Hindlimb muscle (tissue), 1 donor: ENCODE data around the gene ATF7IP2. TPM values are rescaled to one million over a fixed set of nuclear protein-coding genes. Genes with fewer than 3 reads are reported as not detected.
A peak's percentile ranks its signal among the peaks of the same experiment; 100 is the strongest.
"Not testable (repeated sequence)": the region's sequence is repeated elsewhere in the genome, so short reads cannot be mapped to it uniquely, and the experiment has no call there.

ENCODE experiments used
- DNase-seq: peaks from one replicate; pipeline ENCODE4 v3.0.0-alpha.2; 2013
- polyA plus RNA-seq: library from polyadenylated mRNA; unstranded; fragments of 120-200 nt; gene quantifications from one replicate; pipeline ENCODE4 v1.2.1, GENCODE V29; 2013; ENCODE audit not compliant: insufficient read length

Gene ATF7IP2
- polyA plus RNA-seq, 1 donor = 6.6 TPM

DNA sequence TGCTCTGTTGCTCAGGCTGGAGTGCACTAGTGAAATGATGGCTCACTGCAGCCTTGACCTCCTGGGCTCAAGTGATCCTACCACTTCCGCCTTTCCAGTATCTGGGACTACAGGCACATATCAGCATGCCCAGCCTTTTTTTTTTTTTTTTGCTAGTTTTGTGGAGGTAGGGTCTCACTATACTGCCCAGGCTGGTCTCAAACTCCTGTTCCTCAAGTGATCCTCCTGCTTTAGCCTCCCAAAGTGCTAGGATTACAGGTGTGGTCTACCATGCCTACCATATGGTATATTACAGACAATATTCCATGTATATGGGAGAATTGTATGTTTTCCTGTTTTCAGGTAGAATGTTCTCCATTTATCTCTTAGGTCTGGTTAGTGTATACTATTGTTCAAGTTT is 12.3 kb upstream of the ATF7IP2 start:
- no peak for DNase-seq

DNA sequence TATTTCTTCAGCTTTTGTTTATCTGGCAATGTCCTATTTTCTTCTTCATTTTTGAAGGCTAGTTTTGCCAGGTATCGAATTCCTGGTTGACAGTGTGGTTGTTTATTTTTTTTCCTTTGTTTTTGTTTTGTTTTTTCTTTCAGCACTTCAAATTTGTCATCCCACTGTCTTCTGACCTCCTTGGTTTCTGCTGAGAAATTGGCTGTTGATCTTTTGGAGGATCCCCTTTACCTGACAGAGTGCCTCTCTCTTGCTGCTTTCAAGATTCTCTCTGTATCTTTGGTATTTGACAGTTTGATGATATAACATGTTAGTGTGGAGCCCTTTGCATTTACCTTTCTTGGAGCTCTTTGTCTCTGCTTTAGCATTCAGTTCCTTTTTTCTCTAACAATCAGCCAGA is 9.6 kb upstream of the ATF7IP2 start:
- no peak for DNase-seq

DNA sequence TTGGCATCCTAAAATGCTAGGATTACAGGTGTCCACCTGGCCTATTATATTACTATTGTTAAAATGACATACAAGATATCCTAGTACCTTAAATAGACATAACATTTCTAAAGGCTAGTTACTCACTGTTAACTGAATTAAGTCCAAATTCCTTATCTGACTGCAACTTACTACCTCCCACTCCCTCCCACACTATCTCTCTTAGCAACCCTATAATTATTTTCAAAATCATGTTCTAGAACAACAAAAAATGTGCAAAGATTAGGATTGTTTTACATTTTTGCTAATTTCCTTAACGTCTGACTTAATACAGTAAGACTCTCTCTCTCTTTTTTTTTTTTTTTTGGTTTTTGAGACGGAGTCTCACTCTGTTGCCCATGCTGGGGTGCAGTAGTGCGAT is 2.2 kb upstream of the ATF7IP2 start:
- DNase-seq = no peak

DNA sequence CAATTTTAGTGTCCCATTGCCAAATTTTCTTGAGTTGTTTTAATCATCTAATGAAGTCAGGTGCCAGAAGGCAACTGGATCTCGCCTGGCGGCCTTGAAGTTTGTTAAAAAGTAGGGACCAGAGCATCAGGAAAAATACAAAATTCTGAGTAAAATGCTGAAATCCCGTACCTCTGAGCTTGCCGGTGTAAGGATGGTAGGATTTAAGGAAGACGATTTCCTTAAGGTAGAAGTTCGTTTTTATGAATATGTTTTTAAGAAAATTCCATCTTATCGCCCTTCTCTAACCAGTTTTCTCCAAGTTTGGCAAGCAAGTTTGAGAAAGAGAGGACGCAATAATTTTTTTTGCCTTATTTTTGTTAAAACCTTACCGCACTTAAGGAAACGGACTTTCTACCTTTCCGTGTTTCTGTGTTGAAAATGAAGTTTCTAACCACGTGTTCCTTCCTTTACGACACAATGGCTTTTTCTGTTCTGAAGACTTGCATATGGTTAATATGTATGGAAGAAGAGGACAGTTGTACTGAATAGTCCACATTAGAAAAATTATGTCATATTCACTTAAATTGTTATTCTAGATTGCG is 748 bp downstream of the ATF7IP2 start:
- DNase-seq = peak; percentile 8

DNA sequence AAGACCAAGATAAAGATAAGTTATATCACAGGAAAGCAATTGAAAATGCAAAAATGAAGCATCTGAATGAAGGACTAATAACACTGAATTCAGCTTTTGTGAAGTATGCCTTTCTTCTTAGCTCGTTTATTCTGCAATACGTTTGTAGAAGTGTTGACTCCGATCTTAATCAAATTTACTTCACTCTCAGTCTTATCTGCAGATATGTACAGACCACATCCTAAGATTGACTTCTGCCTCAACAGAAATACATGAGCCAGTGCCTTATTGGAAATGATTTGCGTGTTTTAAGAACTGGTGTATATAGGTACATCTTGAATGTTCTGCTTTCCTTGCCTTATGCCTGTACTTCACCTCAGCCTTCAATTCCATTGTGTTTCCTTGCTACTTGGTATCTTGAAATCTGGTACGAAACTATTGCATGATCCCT is 1.3 kb downstream of the ATF7IP2 start:
- DNase-seq = no peak

DNA sequence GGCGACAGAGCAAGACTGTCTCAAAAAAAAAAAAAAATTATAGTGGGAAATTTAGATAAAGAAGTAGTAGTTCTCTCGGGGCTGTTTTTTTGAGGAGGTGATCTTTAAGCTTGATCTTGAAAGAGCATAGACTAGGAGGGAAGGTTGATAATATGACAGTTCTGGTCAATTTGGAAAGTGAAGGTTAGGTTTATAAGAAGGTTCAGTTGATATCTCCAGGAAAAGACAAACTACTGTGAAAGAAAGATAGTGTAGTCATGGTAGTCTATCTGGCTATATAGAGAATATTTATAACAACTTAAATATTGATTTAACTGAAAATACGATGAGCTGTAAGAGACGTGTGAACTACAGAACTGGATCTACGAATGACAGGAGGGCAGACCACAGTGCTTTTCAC is 3.1 kb downstream of the ATF7IP2 start:
- DNase-seq = no peak

DNA sequence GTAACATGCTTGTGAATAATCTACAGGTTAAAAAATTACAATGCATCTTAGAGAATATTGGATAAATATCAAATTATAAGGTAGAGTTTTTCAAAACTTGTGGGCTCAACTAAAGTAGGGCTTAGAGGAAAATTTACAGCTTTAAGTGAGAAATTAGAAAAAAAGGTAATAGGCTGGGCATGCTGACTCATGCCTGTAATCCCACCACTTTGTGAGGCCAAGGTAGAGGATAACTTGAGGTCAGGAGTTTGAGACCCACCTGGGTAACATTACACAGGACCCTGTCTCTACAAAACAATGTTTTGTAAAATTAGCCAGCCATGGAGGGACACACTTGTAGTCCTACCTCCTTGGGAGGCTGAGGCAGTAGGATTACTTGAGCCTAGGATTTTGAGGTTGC is 4.5 kb downstream of the ATF7IP2 start:
- DNase-seq = no peak

DNA sequence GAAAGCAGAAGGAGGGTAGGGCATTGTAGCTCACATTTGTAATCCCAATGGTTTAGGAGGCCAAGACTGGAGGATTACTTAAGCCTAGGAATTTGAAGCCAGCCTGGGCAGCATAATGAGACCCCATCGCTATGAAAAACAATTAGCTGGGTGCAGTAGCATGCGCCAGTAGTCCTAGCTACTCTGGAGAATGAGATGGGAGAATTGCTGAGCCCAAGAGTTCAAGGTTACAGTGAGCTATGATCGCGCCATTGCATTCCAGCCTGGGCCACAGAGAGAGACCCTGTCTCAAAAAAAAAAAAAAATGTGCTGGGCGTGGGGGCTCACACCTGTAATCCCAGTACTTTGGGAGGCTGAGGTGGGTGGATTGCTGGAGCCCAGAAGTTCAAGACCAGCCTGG is 5.0 kb downstream of the ATF7IP2 start:
- DNase-seq = no peak

DNA sequence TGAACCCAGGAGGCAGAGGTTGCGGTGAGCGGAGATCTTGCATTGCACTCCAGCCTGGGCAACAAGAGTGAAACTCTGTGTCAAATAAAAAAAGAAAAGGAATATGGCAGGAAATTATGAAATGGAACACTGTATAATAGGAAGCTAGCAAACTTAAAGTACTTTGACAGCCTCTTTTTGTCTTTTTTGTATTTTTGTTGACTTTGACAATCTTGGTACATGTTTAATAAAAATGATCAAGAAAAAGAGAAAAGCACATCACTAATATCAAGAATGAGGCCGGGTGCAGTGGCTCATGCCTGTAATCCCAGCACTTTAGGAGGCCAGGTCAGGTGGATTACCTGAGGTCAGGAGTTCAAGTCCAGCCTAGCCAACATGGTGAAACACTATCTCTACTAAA is 5.5 kb downstream of the ATF7IP2 start:
- DNase-seq = no peak

DNA sequence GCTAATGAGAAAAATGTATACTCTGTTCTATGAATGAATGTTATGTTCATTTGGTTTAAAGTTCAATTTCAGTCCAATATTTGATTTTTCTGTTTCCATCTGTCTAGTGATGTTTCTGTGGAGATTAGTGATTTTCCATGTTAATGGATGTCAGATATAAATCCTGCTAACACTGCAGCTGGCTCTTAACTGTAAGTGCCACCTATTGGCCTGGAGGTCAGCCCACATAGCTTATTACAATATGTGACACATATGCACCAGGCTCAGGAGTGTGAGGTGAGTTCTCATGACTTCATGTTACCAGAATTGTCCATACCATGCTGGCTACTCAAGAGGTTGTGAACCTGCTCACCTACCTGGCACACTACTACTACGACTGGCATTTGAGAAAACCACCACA is 17.1 kb downstream of the ATF7IP2 start:
- DNase-seq = no peak

DNA sequence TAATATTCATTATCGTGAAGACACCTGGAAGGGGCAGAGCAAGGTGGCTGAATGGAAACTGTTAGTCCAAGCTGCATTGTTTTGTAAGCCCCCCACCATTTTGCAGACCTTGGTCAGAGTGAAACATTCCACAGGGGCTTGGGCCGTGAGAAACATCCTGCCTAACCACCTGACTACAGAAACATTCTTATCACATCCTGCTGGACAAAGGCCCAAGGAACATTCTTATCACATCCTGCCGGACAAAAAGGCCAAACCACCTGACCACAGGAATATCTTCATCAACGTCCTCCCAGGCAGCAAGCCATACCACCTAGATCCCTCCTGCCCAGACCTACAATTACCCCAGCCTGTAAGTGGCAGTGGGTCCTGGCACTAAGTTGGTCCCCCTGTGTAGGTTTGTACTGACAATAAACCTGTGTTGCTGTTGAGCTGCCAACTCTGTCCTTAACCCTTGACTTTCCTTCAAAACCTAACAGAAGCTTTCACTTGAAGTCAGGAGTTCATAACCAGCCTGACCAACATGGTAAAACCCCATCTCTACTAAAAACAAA is 19.6 kb downstream of the ATF7IP2 start:
- DNase-seq = no peak

DNA sequence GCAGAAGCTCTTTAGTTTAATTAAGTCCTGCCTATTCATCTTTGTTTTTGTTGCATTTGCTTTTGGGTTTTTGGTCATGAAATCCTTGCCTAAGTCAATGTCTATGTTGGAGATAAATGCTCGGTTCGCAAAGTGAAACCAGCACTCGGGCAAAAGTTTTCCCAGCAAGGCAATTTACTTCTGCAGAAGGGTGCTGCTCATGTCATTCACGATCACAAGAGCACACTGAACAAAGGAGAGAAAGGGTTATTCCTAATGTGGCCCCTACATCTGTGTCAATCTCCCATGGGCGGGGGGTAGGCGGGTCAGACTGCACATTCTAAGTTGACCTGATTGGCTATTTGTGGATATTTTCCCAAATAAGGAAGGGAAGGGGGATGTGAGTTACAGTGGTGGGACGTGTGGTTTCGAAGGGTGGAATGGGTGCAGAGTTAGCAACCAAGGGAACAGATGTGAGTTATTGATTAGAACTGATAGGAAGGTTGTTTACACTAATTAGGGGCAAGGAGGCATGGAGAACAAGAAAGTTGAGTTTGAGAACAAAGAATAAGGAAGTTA is 23.0 kb downstream of the ATF7IP2 start:
- DNase-seq = no peak

DNA sequence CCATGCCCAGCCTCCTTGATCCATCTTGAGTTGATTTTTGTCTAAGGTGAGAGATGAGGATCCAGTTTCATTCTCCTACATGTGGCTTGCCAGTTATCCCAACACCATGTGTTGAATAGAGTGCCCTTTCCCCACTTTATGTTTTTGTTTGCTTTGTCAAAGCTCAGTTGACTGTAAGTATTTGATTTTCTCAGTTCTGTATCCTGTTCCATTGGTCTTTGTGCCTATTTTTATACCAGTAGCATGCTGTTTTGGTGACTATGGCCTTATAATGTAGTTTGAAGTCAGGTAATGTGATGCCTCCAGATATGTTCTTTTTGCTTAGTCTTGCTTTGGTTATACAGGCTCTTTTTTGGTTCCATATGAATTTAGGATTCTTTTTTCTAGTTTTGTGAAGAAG is 23.9 kb downstream of the ATF7IP2 start:
- not testable (repeated sequence) for DNase-seq

DNA sequence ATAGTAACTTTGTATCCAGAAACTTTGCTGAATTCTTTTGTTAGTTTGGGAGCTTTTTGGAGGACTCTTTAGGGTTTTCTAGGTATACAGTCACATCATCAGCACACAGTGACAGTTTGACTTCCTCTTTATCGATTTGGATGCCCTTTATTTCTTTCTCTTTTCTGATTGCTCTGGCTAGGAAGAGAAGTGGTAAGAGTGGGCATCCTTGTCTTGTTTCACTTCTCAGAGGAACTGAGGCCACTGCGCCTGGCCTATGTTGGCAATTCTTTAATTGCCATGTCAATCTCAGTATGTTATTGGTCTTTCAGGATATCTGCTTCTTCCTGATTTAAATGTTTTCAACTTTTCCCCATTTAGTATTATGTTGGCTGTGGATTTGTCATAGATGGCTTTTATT is 24.6 kb downstream of the ATF7IP2 start:
- no peak for DNase-seq

DNA sequence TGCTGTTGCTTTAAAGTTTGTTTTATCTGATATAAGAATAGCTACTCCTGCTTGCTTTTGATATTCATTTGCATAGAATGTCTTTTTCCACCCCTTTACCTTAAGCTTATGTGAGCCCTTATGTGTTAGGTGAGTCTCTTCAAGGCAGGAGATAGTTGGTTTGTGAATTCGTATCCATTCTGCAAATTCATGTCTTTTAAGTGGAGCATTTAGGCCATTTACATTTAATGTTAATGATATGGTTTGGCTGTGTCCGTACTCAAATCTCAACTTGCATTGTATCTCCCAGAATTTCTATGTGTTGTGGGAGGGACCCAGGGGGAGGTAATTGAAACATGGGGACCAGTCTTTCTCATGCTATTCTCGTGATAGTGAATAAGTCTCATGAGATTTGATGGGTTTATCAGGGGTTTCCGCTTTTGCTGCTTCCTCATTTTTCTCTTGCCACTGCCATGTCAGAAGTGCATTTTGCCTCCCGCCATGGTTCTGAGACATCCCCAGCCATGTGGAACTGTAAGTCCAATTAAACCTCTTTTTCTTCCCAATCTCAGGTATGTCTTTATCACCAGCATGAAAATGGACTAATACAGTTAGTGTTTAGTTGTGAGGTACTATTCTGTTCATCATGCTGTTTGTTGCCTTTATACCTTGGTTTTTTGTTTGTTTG is 27.2 kb downstream of the ATF7IP2 start:
- no peak for DNase-seq

DNA sequence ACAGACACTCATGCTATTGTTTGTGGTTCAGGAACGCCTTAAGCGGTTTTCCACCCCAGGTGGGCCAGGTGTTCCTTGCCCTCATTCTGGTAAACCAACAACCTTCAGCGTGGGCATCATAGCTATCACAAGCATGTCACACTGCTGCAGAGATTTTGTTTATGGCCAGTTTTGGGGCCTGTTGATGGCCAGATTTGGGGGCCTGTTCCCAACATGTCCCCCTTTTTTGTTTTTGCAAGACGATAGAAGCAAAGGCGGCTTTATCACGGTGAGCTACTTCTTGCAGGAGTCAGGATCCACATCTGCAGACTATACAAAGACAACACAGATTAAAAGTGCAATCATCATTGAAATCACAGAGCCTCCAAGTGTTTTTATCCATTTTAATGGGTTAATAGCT is 32.3 kb downstream of the ATF7IP2 start:
- not testable (repeated sequence) for DNase-seq

DNA sequence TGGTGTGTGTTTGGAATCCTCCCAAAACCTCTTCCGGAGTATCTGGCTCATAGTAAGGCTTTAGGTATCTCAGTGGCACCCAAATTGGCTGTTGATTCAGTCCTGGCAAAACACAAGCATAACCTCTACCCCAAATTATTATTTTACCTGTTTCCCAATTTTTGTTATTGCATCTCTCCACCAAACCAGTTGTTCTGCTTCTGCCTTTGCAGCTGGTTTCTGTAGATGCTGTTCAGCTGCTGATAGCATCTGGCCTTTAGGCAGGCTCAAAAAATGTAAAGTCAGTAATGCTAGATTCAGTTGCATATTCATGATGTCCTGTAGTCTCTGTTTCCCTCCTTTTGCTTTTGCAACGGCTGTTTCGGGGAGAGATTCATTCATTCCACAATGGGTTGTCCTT is 33.8 kb downstream of the ATF7IP2 start:
- DNase-seq = no peak

DNA sequence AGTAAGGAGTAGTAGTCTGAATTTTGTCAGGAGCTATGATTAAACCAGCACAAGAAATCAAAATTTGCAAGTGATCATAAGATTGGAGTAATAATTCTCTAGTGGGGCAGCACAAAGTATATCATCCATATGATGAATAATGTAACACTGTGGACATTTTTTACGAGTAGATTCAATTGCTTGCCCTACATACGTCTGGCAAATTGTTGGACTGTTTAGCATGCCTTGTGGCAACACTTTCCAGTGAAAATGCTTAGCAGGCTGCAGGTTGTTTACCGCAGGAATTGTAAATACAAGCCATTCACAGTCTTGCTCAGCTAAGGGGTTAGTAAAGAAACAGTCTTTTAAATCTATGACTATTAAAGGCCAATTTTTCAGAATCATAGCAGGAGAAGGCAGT is 35.7 kb downstream of the ATF7IP2 start:
- no peak for DNase-seq

DNA sequence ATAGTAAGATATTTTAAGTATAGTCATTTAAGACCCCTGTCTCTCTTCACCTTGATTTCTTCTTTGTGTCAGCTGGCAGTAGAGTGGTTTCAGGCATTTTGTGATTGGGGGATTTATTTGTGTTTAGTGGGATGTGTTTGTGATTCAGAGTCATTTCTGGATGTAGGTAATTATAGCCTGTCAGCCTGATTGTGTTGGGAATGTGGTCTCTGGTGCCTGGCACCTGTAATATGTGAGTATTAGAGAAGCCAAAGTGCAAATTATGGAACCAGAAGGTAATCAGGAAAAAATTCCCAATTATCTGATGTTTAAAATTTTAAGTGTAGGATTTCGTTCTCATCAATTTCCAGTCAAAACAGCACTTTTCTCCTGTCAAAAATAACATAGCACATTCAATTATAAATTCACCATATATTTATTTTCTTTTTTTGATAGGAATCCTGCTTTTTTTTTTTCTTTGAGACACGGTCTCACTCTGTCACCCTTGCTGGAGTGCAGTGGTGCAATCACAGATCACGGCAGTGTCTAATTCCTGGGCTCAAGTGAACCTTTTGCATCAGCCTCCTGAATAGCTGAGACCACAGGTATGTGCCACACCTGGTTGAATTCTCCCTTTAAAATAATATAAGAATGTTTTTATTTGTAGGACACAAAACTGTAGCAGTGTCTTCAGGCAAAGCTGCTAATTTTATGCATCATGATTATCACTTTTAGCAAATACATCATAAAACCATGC is 42.7 kb downstream of the ATF7IP2 start:
- no peak for DNase-seq

DNA sequence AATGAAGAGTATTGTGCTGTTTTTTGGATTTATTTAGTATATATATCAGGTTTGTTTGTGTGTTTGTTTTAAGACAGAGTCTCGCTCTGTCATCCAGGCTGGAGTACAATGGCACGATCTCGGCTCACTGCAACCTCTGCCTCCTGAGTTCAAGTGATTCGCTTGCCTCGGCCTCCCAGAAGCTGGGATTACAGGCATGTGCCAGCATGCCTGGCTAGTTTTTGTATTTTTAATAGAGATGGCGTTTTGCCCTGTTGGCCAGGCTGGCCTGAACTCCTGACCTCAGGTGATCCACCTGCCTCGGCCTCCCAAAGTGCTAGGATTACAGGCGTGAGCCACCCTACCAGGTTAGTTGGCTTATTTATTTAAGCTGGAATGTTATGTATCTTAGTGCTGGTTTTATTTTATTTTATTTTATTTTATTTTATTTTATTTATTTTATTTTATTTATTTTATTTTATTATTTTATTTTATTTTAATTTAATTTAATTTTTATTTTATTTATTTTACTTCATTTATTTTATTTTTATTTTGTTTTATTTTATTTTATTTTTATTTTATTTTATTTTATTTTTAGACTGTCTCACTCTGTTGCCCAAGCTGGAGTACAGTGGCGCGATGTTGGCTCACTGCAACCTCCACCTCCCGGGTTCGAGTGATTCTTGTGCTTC is 43.6 kb downstream of the ATF7IP2 start:
- not testable (repeated sequence) for DNase-seq

DNA sequence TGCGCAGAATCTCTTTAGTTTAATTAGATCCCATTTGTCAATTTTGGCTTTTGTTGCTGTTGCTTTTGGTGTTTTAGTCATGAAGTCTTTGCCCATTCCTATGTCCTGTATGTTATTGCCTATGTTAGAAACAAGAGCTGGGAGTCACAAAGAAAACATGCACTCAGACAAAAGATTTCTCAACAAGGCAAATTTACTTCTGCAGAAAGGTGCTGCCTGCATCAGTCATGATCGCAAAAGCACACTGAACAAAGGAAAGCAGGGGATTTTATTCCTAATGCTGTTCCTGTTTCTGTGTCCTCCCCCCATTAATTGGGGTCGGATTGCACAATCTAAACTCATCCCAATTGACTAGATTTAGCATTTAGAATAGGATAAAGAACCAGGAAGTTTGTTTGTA is 55.9 kb downstream of the ATF7IP2 start:
- no peak for DNase-seq

DNA sequence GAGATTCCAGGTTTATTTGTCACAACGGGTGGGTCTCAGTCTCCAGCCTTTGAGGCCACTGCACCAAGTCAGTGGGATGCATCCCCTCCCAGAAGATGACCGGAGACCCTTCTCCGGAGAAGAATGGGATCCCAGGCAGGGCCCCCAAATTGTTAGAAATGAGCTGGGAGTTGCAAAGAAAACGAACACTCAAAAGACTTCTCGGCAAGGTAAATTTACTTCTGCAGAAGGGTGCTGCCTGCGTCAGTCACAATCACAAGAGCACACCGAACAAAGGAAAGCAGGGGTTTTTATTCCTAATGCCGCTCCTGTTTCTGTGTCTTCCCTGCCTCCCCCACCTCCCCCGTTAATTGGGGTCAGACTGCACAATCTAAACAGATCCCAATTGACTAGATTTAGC is 61.4 kb downstream of the ATF7IP2 start:
- DNase-seq = no peak
